Muscle layer of colon (tissue), 2 donors: Measurements from ENCODE around the gene ZMYND15.

ENCODE experiments used
- H3K27ac ChIP-seq: one replicate; pipeline ENCODE4 v1.7.0; 2013; ENCODE audit warnings: low read depth, mild to moderate bottlenecking, low read length, moderate library complexity
- H3K27me3 ChIP-seq, 2 donors: one replicate each; pipeline ENCODE4 v1.7.0; 2013; ENCODE audit warnings: low read length in 2 of 2, mild to moderate bottlenecking in 2 of 2; ENCODE audit not compliant: insufficient read depth in 2 of 2, control insufficient read depth in 1 of 2
- H3K36me3 ChIP-seq: one replicate; pipeline ENCODE4 v1.7.0; 2013; ENCODE audit warnings: mild to moderate bottlenecking, low read length; ENCODE audit not compliant: insufficient read depth
- H3K4me1 ChIP-seq: one replicate; pipeline ENCODE4 v1.7.0; 2013; ENCODE audit warnings: mild to moderate bottlenecking, low read length; ENCODE audit not compliant: insufficient read depth
- H3K4me3 ChIP-seq, 2 donors: one replicate each; pipeline ENCODE4 v1.7.0; 2013; ENCODE audit warnings: low read length in 2 of 2, low read depth in 1 of 2, mild to moderate bottlenecking in 1 of 2, moderate library complexity in 1 of 2
- H3K9ac ChIP-seq: one replicate; pipeline ENCODE4 v1.7.0; 2013; ENCODE audit warnings: low read length
- H3K9me3 ChIP-seq: one replicate; pipeline ENCODE4 v1.7.0; 2013; ENCODE audit warnings: mild to moderate bottlenecking, low read length
- donor health status: abdominal sarcoma.
- donor health status: Adenocarcinoma of cecum.

The ZMYND15 gene

GRCh38 chr17:4747847-4748246 is 8.2 kb downstream of the ZMYND15 start:
- H3K9me3 ChIP-seq: no peaks in the 10 kb centered on the region
- no peak overlapping the region for H3K9ac ChIP-seq
- no peaks in the 10 kb centered on the region for H3K36me3 ChIP-seq
- H3K27ac ChIP-seq: no peak overlapping the region
- H3K4me3 ChIP-seq: no peak overlapping the region
- H3K4me1 ChIP-seq: no peaks in the 10 kb centered on the region
- peaks cover 17 to 36% of the 10 kb centered on the region in 2 donors for H3K27me3 ChIP-seq

- H3K4me3 ChIP-seq: no peak overlapping the region
- no peaks in the 10 kb centered on the region for H3K9me3 ChIP-seq
- H3K27me3 ChIP-seq: peaks cover 17 to 33% of the 10 kb centered on the region in 2 donors
- H3K9ac ChIP-seq: no peak overlapping the region
- no peak overlapping the region for H3K27ac ChIP-seq
- no peaks in the 10 kb centered on the region for H3K4me1 ChIP-seq
- no peaks in the 10 kb centered on the region for H3K36me3 ChIP-seq
These were observed 9.1 kb downstream of the ZMYND15 start for GRCh38 chr17:4748686-4749085.

- H3K27ac ChIP-seq: no peak overlapping the region
These were observed 11.0 kb downstream of the ZMYND15 start for GRCh38 chr17:4750606-4751005.

GRCh38 chr17:4751932-4752331 is 12.3 kb downstream of the ZMYND15 start:
- Histone ChIP-seq H3K9ac (no peak overlapping the region), H3K4me3 (no peak overlapping the region), H3K27me3 (peaks cover 0 to 6% of the 10 kb centered on the region in 2 donors), H3K36me3 (no peaks in the 10 kb centered on the region), H3K27ac (no peak overlapping the region), H3K9me3 (no peaks in the 10 kb centered on the region), H3K4me1 (no peaks in the 10 kb centered on the region)

More at GRCh38 chr17:4750606-4751005, 11.0 kb downstream of the ZMYND15 start:
- Histone ChIP-seq H3K9ac (no peak overlapping the region), H3K9me3 (no peaks in the 10 kb centered on the region), H3K4me1 (no peaks in the 10 kb centered on the region), H3K27me3 (peaks cover 5 to 13% of the 10 kb centered on the region in 2 donors), H3K4me3 (no peak overlapping the region), H3K36me3 (no peaks in the 10 kb centered on the region)

- H3K27me3 ChIP-seq: peaks cover 0 to 5% of the 10 kb centered on the region in 2 donors
- H3K9ac ChIP-seq: no peak overlapping the region
- no peaks in the 10 kb centered on the region for H3K9me3 ChIP-seq
These were observed 13.8 kb downstream of the ZMYND15 start for GRCh38 chr17:4753392-4753791.

GRCh38 chr17:4759776-4760236 is 20.2 kb downstream of the ZMYND15 start:
- H3K9ac ChIP-seq: no peak overlapping the region
- no peaks in the 10 kb centered on the region for H3K9me3 ChIP-seq
- no peak overlapping the region for H3K4me3 ChIP-seq
- H3K27ac ChIP-seq: no peak overlapping the region
- no peaks in the 10 kb centered on the region for H3K27me3 ChIP-seq
- H3K36me3 ChIP-seq: no peaks in the 10 kb centered on the region
- no peaks in the 10 kb centered on the region for H3K4me1 ChIP-seq

More at GRCh38 chr17:4753392-4753791, 13.8 kb downstream of the ZMYND15 start:
- Histone ChIP-seq H3K4me3 (no peak overlapping the region), H3K27ac (no peak overlapping the region), H3K36me3 (no peaks in the 10 kb centered on the region), H3K4me1 (no peaks in the 10 kb centered on the region)

- no peaks in the 10 kb centered on the region for H3K4me1 ChIP-seq
- H3K27ac ChIP-seq: no peak overlapping the region
- H3K27me3 ChIP-seq: no peaks in the 10 kb centered on the region
These were observed 25.0 kb downstream of the ZMYND15 start for GRCh38 chr17:4764595-4764994.

GRCh38 chr17:4766201-4766600 is 26.6 kb downstream of the ZMYND15 start:
- Histone ChIP-seq H3K4me3 (no peak overlapping the region), H3K27ac (no peak overlapping the region), H3K9me3 (no peaks in the 10 kb centered on the region), H3K4me1 (no peaks in the 10 kb centered on the region), H3K9ac (no peak overlapping the region), H3K27me3 (no peaks in the 10 kb centered on the region), H3K36me3 (no peaks in the 10 kb centered on the region)

More at GRCh38 chr17:4764595-4764994, 25.0 kb downstream of the ZMYND15 start:
- Histone ChIP-seq H3K36me3 (no peaks in the 10 kb centered on the region), H3K9ac (no peak overlapping the region), H3K4me3 (no peak overlapping the region), H3K9me3 (no peaks in the 10 kb centered on the region)

GRCh38 chr17:4766723-4767122 is 27.1 kb downstream of the ZMYND15 start:
- H3K27me3 ChIP-seq: no peaks in the 10 kb centered on the region
- no peak overlapping the region for H3K9ac ChIP-seq
- no peaks in the 10 kb centered on the region for H3K4me1 ChIP-seq
- no peaks in the 10 kb centered on the region for H3K36me3 ChIP-seq
- H3K9me3 ChIP-seq: no peaks in the 10 kb centered on the region
- no peak overlapping the region for H3K4me3 ChIP-seq
- H3K27ac ChIP-seq: no peak overlapping the region

- H3K9me3 ChIP-seq: no peaks in the 10 kb centered on the region
- H3K4me1 ChIP-seq: no peaks in the 10 kb centered on the region
- H3K9ac ChIP-seq: no peak overlapping the region
- H3K4me3 ChIP-seq: no peak overlapping the region
- H3K27me3 ChIP-seq: no peaks in the 10 kb centered on the region
- no peaks in the 10 kb centered on the region for H3K36me3 ChIP-seq
- H3K27ac ChIP-seq: no peak overlapping the region
These were observed 28.7 kb downstream of the ZMYND15 start for GRCh38 chr17:4768298-4768697.

- H3K27me3 ChIP-seq: no peaks in the 10 kb centered on the region
- no peak overlapping the region for H3K27ac ChIP-seq
- no peak overlapping the region for H3K4me3 ChIP-seq
- no peaks in the 10 kb centered on the region for H3K36me3 ChIP-seq
- no peaks in the 10 kb centered on the region for H3K9me3 ChIP-seq
- no peak overlapping the region for H3K9ac ChIP-seq
- no peaks in the 10 kb centered on the region for H3K4me1 ChIP-seq
These were observed 30.0 kb downstream of the ZMYND15 start for GRCh38 chr17:4769628-4770027.

- Histone ChIP-seq H3K9ac (no peak within 1 kb of the TSS), H3K4me3 (no peak within 1 kb of the TSS), H3K27ac (no peak within 1 kb of the TSS), H3K36me3 (no peaks in the 10 kb centered on the region), H3K9me3 (no peaks in the 10 kb centered on the region), H3K4me1 (no peaks in the 10 kb centered on the region), H3K27me3 (no peaks in the 10 kb centered on the region)
These were observed 32.0 kb downstream of the ZMYND15 start, which contains the start of gene TM4SF5 for GRCh38 chr17:4771519-4772234. TM4SF5 (plus strand) TSS chr17:4771886; CDS start chr17:4771923, 37 bp downstream.
